MM.1S (cell line): ENCODE measurements around the gene CLEC2A.

Experiments used
- EZH2 ChIP-seq: fragments of 300-600 bp; sonication (generic); optimal IDR thresholded peaks from 2 replicates; pipeline ENCODE3; 2017; ENCODE audit warnings: low read depth, mild to moderate bottlenecking, antibody characterized with exemption, low read length, mixed read lengths
- EZH2phosphoT487 ChIP-seq: fragments of 300-600 bp; sonication (generic); IDR thresholded peaks from 2 replicates; pipeline ENCODE4 v1.6.1; 2018; ENCODE audit warnings: antibody characterized with exemption, low read length
- TF ChIP-seq, protein P1 (sequence below): fragments of 300-600 bp; sonication (generic); IDR thresholded peaks from 2 replicates; pipeline ENCODE4 v1.5.1; 2016; ENCODE audit warnings: antibody characterized with exemption, low read length, mixed read lengths

DNA sequence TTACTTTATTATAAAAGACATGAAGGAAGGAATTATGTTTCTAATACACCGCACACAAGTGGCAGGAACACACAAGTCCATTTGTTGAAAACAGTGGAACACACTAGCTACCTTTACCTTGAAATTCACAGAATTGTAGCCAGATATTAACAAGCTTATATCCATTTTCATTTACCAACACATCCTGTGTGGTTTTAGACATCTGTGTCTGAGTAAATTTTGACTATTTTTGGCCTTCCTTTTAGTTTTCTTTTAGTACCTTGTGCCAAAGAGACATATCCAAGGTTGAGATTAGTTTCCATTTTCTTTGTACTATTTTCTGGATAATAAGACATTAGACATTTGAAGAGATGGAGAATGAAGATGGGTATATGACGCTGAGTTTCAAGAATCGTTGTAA is 50.9 kb downstream of the CLEC2A start, which contains the start of gene KLRF2:
- TF ChIP-seq, protein P1, sequence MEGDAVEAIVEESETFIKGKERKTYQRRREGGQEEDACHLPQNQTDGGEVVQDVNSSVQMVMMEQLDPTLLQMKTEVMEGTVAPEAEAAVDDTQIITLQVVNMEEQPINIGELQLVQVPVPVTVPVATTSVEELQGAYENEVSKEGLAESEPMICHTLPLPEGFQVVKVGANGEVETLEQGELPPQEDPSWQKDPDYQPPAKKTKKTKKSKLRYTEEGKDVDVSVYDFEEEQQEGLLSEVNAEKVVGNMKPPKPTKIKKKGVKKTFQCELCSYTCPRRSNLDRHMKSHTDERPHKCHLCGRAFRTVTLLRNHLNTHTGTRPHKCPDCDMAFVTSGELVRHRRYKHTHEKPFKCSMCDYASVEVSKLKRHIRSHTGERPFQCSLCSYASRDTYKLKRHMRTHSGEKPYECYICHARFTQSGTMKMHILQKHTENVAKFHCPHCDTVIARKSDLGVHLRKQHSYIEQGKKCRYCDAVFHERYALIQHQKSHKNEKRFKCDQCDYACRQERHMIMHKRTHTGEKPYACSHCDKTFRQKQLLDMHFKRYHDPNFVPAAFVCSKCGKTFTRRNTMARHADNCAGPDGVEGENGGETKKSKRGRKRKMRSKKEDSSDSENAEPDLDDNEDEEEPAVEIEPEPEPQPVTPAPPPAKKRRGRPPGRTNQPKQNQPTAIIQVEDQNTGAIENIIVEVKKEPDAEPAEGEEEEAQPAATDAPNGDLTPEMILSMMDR = no peak
- TF ChIP-seq EZH2 = no peak
- no peak for TF ChIP-seq EZH2phosphoT487
